IMR-90 (cell line): ENCODE measurements around the gene TSPAN14. TPM values are rescaled to one million over a fixed set of nuclear protein-coding genes. Genes with fewer than 3 reads are reported as not detected.

Source experiments
- ATAC-seq: fragments of 200-7000 bp; cut with Tn5 transposase; 2 replicates; pipeline ENCODE4 v1.9.1; 2020; ENCODE audit warnings: low read depth, mild to moderate bottlenecking, moderate library complexity
- BruUV-seq: library from RNA; stranded (reverse); fragments of 400-500 nt; replicated peaks from 2 replicates; lab custom pipeline; 2021; lab: Mats Ljungman, UMichigan
- CTCF ChIA-PET: fragments of 300-600 bp; formaldehyde crosslinking; extraction: SDS; loops from one replicate; lab custom pipeline; 2021; ENCODE audit warnings: antibody characterized with exemption; lab: Yijun Ruan, JAX
- POLR2A ChIA-PET: fragments of 300-600 bp; sonication (Branson Sonifier 250); formaldehyde crosslinking; loops from one replicate; lab custom pipeline; 2022; ENCODE audit warnings: antibody characterized with exemption; ENCODE audit not compliant: unreplicated experiment; lab: Charles Lee
- DNase-seq: peaks from one replicate; pipeline ENCODE4 v3.0.0; 2013
- H2AFZ ChIP-seq: replicated peaks from 2 replicates; pipeline ENCODE3; 2013; ENCODE audit warnings: low read length, mild to moderate bottlenecking; ENCODE audit not compliant: poor library complexity
- H2AK5ac ChIP-seq: 2 replicates; pipeline ENCODE4 v1.6.1; 2013; ENCODE audit warnings: low read depth, low read length, inconsistent platforms
- H2AK9ac ChIP-seq: replicated peaks from 2 replicates; pipeline ENCODE3; 2013; ENCODE audit warnings: mild to moderate bottlenecking, low read depth, low read length, moderate library complexity; ENCODE audit not compliant: poor library complexity
- H2BK120ac ChIP-seq: 2 replicates; pipeline ENCODE4 v1.6.1; 2013; ENCODE audit warnings: low read depth, low read length, inconsistent platforms
- H2BK15ac ChIP-seq: 3 replicates; pipeline ENCODE4 v1.6.1; 2013; ENCODE audit warnings: low read depth, low read length, inconsistent platforms
- H2BK20ac ChIP-seq: 2 replicates; pipeline ENCODE4 v1.6.1; 2013; ENCODE audit warnings: low read depth, mild to moderate bottlenecking, inconsistent platforms, low read length, moderate library complexity
- H2BK5ac ChIP-seq: 2 replicates; pipeline ENCODE4 v1.6.1; 2013; ENCODE audit warnings: mild to moderate bottlenecking, low read depth, low read length, inconsistent platforms; ENCODE audit not compliant: poor library complexity, severe bottlenecking
- H3K14ac ChIP-seq: replicated peaks from 2 replicates; pipeline ENCODE4 v1.6.1; 2013; ENCODE audit warnings: low read depth, low read length, inconsistent platforms
- H3K18ac ChIP-seq: 2 replicates; pipeline ENCODE4 v1.6.1; 2013; ENCODE audit warnings: low read depth, low read length, control low read depth
- H3K23ac ChIP-seq: 2 replicates; pipeline ENCODE4 v1.6.1; 2013; ENCODE audit warnings: low read depth, low read length, inconsistent platforms
- H3K27ac ChIP-seq: 2 replicates; pipeline ENCODE4 v1.5.1; 2013; ENCODE audit warnings: mild to moderate bottlenecking, control low read depth, low read length; ENCODE audit not compliant: insufficient read depth
- H3K27me3 ChIP-seq: 2 replicates; pipeline ENCODE4 v1.6.1; 2013; ENCODE audit warnings: low read length; ENCODE audit not compliant: control insufficient read depth, insufficient read depth
- H3K36me3 ChIP-seq: 2 replicates; pipeline ENCODE4 v1.6.1; 2013; ENCODE audit warnings: low read length, mixed read lengths; ENCODE audit not compliant: control insufficient read depth, insufficient read depth
- H3K4ac ChIP-seq: 2 replicates; pipeline ENCODE4 v1.6.1; 2013; ENCODE audit warnings: low read depth, low read length, inconsistent platforms
- H3K4me1 ChIP-seq: 2 replicates; pipeline ENCODE4 v1.6.1; 2013; ENCODE audit warnings: low read length, mixed read lengths; ENCODE audit not compliant: control insufficient read depth, insufficient read depth
- H3K4me2 ChIP-seq: 2 replicates; pipeline ENCODE4 v1.6.1; 2013; ENCODE audit warnings: low read depth, mild to moderate bottlenecking, control low read depth, low read length, moderate library complexity
- H3K4me3 ChIP-seq: 2 replicates; pipeline ENCODE4 v1.5.1; 2013; ENCODE audit warnings: low read depth, mild to moderate bottlenecking, control low read depth, low read length, moderate library complexity; ENCODE audit not compliant: insufficient read depth
- H3K56ac ChIP-seq: 2 replicates; pipeline ENCODE4 v1.6.1; 2013; ENCODE audit warnings: low read length, inconsistent platforms; ENCODE audit not compliant: insufficient read depth; ENCODE audit errors: extremely low read depth
- H3K79me1 ChIP-seq, 2 experiments: 2 replicates each; pipeline ENCODE4 v1.6.1; 2013; ENCODE audit warnings: low read length in 2 of 2, inconsistent platforms in 1 of 2, low read depth in 1 of 2
- H3K9ac ChIP-seq: 2 replicates; pipeline ENCODE4 v1.6.1; 2013; ENCODE audit warnings: low read depth, low read length, control low read depth
- H3K9me1 ChIP-seq: 2 replicates; pipeline ENCODE4 v1.6.1; 2013; ENCODE audit warnings: low read length, inconsistent platforms; ENCODE audit not compliant: insufficient read depth
- H3K9me3 ChIP-seq: 2 replicates; pipeline ENCODE4 v1.6.1; 2013; ENCODE audit warnings: low read length; ENCODE audit not compliant: control insufficient read depth, insufficient read depth
- H4K20me1 ChIP-seq: 2 replicates; pipeline ENCODE4 v1.6.1; 2013; ENCODE audit warnings: low read length, inconsistent platforms; ENCODE audit not compliant: insufficient read depth
- H4K5ac ChIP-seq: 2 replicates; pipeline ENCODE4 v1.6.1; 2013; ENCODE audit warnings: mild to moderate bottlenecking, low read depth, low read length, control low read depth
- H4K8ac ChIP-seq, 2 experiments: 2 replicates each; pipeline ENCODE4 v1.6.1; 2013; ENCODE audit warnings: low read depth in 2 of 2, low read length in 2 of 2, control low read depth in 1 of 2, inconsistent platforms in 1 of 2
- H4K91ac ChIP-seq: 2 replicates; pipeline ENCODE4 v1.6.1; 2013; ENCODE audit warnings: low read depth, low read length, inconsistent platforms; ENCODE audit not compliant: insufficient read depth
- BHLHE40 ChIP-seq: fragments of 150-350 bp; IDR thresholded peaks from 2 replicates; pipeline ENCODE4 v1.6.1; 2016; ENCODE audit warnings: mild to moderate bottlenecking, low read depth, low read length
- CHD1 ChIP-seq: IDR thresholded peaks from 2 replicates; pipeline ENCODE4 v1.6.1; 2012; ENCODE audit warnings: low read depth, low read length, improper control_type of control experiment
- MAFK ChIP-seq: IDR thresholded peaks from 2 replicates; pipeline ENCODE4 v1.6.1; 2012; ENCODE audit warnings: low read depth, low read length, improper control_type of control experiment
- MAZ ChIP-seq: IDR thresholded peaks from 2 replicates; pipeline ENCODE4 v1.6.1; 2012; ENCODE audit warnings: low read depth, mild to moderate bottlenecking, low read length, improper control_type of control experiment, moderate library complexity, borderline replicate concordance
- NFE2L2 ChIP-seq: fragments of 150-350 bp; IDR thresholded peaks from 2 replicates; pipeline ENCODE4 v1.6.1; 2016; ENCODE audit warnings: low read depth, mild to moderate bottlenecking, low read length
- RAD21 ChIP-seq: IDR thresholded peaks from 2 replicates; pipeline ENCODE4 v1.6.1; 2012; ENCODE audit warnings: low read length, improper control_type of control experiment
- WGBS, 2 experiments: methylation state at CpG; one replicate each; pipeline versions ENCODE4 v1.1.5 to v1.1.7; 2013; ENCODE audit warnings: missing lambda C conversion rate in 2 of 2; ENCODE audit not compliant: insufficient read length in 1 of 2; ENCODE audit errors: extremely low coverage in 2 of 2; 5-methylcytosine and 5-hydroxymethylcytosine counted together
- dilution Hi-C: fragments of 300-500 bp; cut with HindIII; formaldehyde crosslinking; loops from one replicate; pipeline ENCODE4 v1.14.3; 2018; ENCODE audit warnings: low sequenced_read_pairs; ENCODE audit not compliant: unreplicated experiment
- in situ Hi-C: fragments of 300-500 bp; cut with MboI; formaldehyde crosslinking; loops from 3 replicates; pipeline ENCODE4 v1.14.3; 2019; ENCODE audit warnings: low sequenced_read_pairs, inconsistent platforms, mixed read lengths
- intact Hi-C: fragments of 100-400 bp; cut with micrococcal nuclease; formaldehyde crosslinking; loops from 2 replicates; pipeline ENCODE4 v1.10.0; 2022
- polyA plus RNA-seq, 3 experiments: library from polyadenylated mRNA; depleted of rRNA; stranded (reverse); fragments of >200 nt; gene quantifications; 2 replicates each; pipeline ENCODE4 v1.2.3, GENCODE V29; 2012; ENCODE audit warnings: low replicate concordance in 1 of 3
- total RNA-seq: library from RNA; depleted of rRNA; stranded (reverse); fragments of >200 nt; gene quantifications from 2 replicates; pipeline ENCODE4 v1.2.3, GENCODE V29; 2012
- TF ChIP-seq, protein P1 (sequence below): fragments of 150-350 bp; IDR thresholded peaks from 2 replicates; pipeline ENCODE4 v1.6.1; 2016; ENCODE audit warnings: low read depth, mild to moderate bottlenecking, low read length, moderate library complexity, borderline replicate concordance

Gene TSPAN14
- total and polyA plus RNA-seq, 2 of the 4 experiments (the other 2 are of a cell fraction): 18.5 to 43.0 TPM

DNA sequence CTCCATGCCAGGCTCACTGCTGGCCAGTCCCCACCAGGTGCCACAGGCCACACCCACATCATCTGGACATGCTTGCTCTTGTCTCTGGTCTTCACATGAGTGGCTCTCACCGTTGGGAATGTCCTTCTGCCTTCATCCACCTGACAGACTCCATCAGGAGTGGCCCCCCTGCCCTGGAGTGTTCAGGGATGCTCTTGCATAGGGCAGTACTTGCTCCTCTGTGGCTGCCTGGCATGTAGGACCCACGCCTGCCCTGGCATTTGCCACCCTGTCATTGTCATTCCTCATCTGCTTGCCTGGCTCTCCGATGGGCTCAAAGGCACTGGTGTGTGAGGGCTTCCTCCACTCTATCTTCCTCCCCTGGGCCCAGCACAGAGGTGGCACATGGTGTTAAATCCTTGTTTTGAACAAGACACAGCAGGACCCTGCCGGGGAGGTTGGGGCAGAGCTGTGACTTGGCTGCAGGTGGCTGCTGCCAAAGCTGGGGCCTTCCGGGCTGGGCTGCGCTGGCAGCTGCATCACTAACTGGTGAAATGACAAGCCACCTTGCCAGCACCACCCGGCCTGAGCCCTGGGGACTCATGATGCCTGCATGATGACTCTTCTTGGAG is 85.4 kb downstream of the TSPAN14 start:
- ATAC-seq (no peak), DNase-seq (no peak)
- no peaks in the 10 kb centered on the region for H3K4me1 ChIP-seq
- H3K14ac ChIP-seq: no peak overlapping the region
- TF ChIP-seq NFE2L2: no peak
- TF ChIP-seq BHLHE40: no peak
- no peak for TF ChIP-seq RAD21
- no peak for TF ChIP-seq MAFK
- no peak for TF ChIP-seq CHD1
- TF ChIP-seq, protein P1, sequence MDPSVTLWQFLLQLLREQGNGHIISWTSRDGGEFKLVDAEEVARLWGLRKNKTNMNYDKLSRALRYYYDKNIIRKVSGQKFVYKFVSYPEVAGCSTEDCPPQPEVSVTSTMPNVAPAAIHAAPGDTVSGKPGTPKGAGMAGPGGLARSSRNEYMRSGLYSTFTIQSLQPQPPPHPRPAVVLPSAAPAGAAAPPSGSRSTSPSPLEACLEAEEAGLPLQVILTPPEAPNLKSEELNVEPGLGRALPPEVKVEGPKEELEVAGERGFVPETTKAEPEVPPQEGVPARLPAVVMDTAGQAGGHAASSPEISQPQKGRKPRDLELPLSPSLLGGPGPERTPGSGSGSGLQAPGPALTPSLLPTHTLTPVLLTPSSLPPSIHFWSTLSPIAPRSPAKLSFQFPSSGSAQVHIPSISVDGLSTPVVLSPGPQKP: no peak
- no peak for TF ChIP-seq MAZ
- H2AK5ac ChIP-seq: no peak overlapping the region
- no peaks in the 10 kb centered on the region for H3K79me1 ChIP-seq
- H3K9me1 ChIP-seq: no peaks in the 10 kb centered on the region
- intact Hi-C loops: no loop called here
- no peak overlapping the region for H2AK9ac ChIP-seq
- H3K27me3 ChIP-seq: peaks cover 11% of the 10 kb centered on the region
- no peak overlapping the region for H3K18ac ChIP-seq
- no peak overlapping the region for H2BK15ac ChIP-seq
- in situ Hi-C loops: no loop called here
- no peak overlapping the region for H2AFZ ChIP-seq
- BruUV-seq: no TSS peak
- H3K9me3 ChIP-seq: no peaks in the 10 kb centered on the region
- no peak overlapping the region for H4K5ac ChIP-seq
- ChIA-PET CTCF (no interaction called here), POLR2A (no interaction called here)
- no peak overlapping the region for H2BK120ac ChIP-seq
- no CpG with 5 or more reads among the region's 7 CpGs for WGBS, 2 experiments
- H4K8ac ChIP-seq: no peak overlapping the region
- no peak overlapping the region for H3K27ac ChIP-seq
- H2BK5ac ChIP-seq: no peak overlapping the region
- no peak overlapping the region for H3K4me2 ChIP-seq
- H2BK20ac ChIP-seq: no peak overlapping the region
- H3K56ac ChIP-seq: no peak overlapping the region
- H4K20me1 ChIP-seq: no peaks in the 10 kb centered on the region
- dilution Hi-C loops: no loop called here
- no peaks in the 10 kb centered on the region for H3K36me3 ChIP-seq
- no peak overlapping the region for H3K4ac ChIP-seq
- H4K91ac ChIP-seq: no peak overlapping the region
- no peak overlapping the region for H3K9ac ChIP-seq
- H3K23ac ChIP-seq: no peak overlapping the region
- no peak overlapping the region for H3K4me3 ChIP-seq
